Activated CD8-positive, alpha-beta T cell treated with anti-CD3 and anti-CD28 coated beads, Interleukin-2, amount 10 ng/mL, durations not matched to agents 7 days and 5 days (primary cell): Measurements from ENCODE around the gene MGAT1. TPM values are rescaled to one million over a fixed set of nuclear protein-coding genes. Genes with fewer than 3 reads are reported as not detected.
"Not testable (repeated sequence)": the region's sequence is repeated elsewhere in the genome, so short reads cannot be mapped to it uniquely, and the experiment has no call there.

Experiments used
- ATAC-seq: fragments of 150-1000 bp; cut with Tn5 transposase; one replicate; pipeline ENCODE4 v1.10.0; 2021; ENCODE audit warnings: moderate library complexity
- CTCF ChIA-PET: fragments of 350-600 bp; sonication (Branson Sonifier 250); formaldehyde crosslinking; loops from one replicate; lab custom pipeline; 2021; ENCODE audit warnings: antibody characterized with exemption; lab: Charles Lee
- POLR2A ChIA-PET: fragments of 350-600 bp; sonication (Branson Sonifier 250); formaldehyde crosslinking; loops from one replicate; lab custom pipeline; 2021; ENCODE audit warnings: antibody characterized with exemption; lab: Charles Lee
- DNase-seq: peaks from one replicate; pipeline ENCODE4 v3.0.0-alpha.2; 2020
- H3K27ac Mint-ChIP-seq: one replicate; pipeline ENCODE4 v1.8.0; 2021; ENCODE audit warnings: mild to moderate bottlenecking, mixed read lengths
- H3K27me3 Mint-ChIP-seq: one replicate; pipeline ENCODE4 v1.8.0; 2021; ENCODE audit warnings: low read depth, mixed read lengths
- H3K36me3 Mint-ChIP-seq: one replicate; pipeline ENCODE4 v1.8.0; 2021; ENCODE audit warnings: low read depth, mixed read lengths
- H3K4me1 Mint-ChIP-seq: one replicate; pipeline ENCODE4 v1.8.0; 2021; ENCODE audit warnings: low read depth, mixed read lengths
- H3K4me3 Mint-ChIP-seq: one replicate; pipeline ENCODE4 v1.8.0; 2021; ENCODE audit warnings: mild to moderate bottlenecking, mixed read lengths
- H3K9me3 Mint-ChIP-seq: one replicate; pipeline ENCODE4 v1.8.0; 2022; ENCODE audit warnings: mixed read lengths; ENCODE audit not compliant: insufficient read depth
- total RNA-seq, 2 experiments: library from RNA; stranded (reverse); gene quantifications; one replicate each; pipeline ENCODE4 v1.2.3, GENCODE V29; 2021

MGAT1 gene
- total RNA-seq, 2 experiments from 2014 or later: 154 to 161 TPM

GRCh38 chr5:180782748-180783147, 19.9 kb downstream of the MGAT1 start:
- ChIA-PET POLR2A (no interaction called here), CTCF (interaction anchor here (1.1 to 2.5 kb wide), 6 partner anchors 13 to 387 kb away, joined by 3 to 10 read pairs (median 4); partner anchors contain the start of gene MGAT1)
- H3K36me3 Mint-ChIP-seq: peaks cover 8% of the 10 kb centered on the region
- H3K27ac Mint-ChIP-seq: no peak overlapping the region
- peaks cover 17% of the 10 kb centered on the region for H3K4me1 Mint-ChIP-seq
- no peaks in the 10 kb centered on the region for H3K9me3 Mint-ChIP-seq
- no peak overlapping the region for H3K4me3 Mint-ChIP-seq
- H3K27me3 Mint-ChIP-seq: no peaks in the 10 kb centered on the region
- no peak for DNase-seq
- ATAC-seq: no peak

GRCh38 chr5:180781900-180782326, 20.7 kb downstream of the MGAT1 start:
- POLR2A ChIA-PET, ATAC-seq, H3K36me3 Mint-ChIP-seq, H3K27ac Mint-ChIP-seq, H3K4me3 Mint-ChIP-seq, H3K27me3 Mint-ChIP-seq, H3K9me3 Mint-ChIP-seq, DNase-seq: not testable (repeated sequence)
- CTCF ChIA-PET: interaction anchor here (1.4 to 2.0 kb wide), 4 partner anchors 20 to 388 kb away, joined by 3 to 6 read pairs (median 4); partner anchors contain the start of gene MGAT1
- H3K4me1 Mint-ChIP-seq: peaks cover 12% of the 10 kb centered on the region

GRCh38 chr5:180779985-180780610, 22.5 kb downstream of the MGAT1 start:
- Mint-ChIP-seq H3K27ac (no peak overlapping the region), H3K27me3 (peaks cover 3% of the 10 kb centered on the region), H3K4me1 (peaks cover 4% of the 10 kb centered on the region), H3K9me3 (no peaks in the 10 kb centered on the region), H3K4me3 (no peak overlapping the region), H3K36me3 (no peaks in the 10 kb centered on the region)
- DNase-seq (no peak), ATAC-seq (no peak)
- CTCF ChIA-PET: interaction anchor here (0.7 kb wide), 1 partner anchor 70 kb away, joined by 3 read pairs; no protein-coding TSS in a partner anchor
- POLR2A ChIA-PET: interaction anchor here (1.0 kb wide), 1 partner anchor 24 kb away, joined by 3 read pairs; no protein-coding TSS in a partner anchor

- ChIA-PET POLR2A (no interaction called here), CTCF (no interaction called here)
- Mint-ChIP-seq H3K27ac (no peak overlapping the region), H3K27me3 (peaks cover 9% of the 10 kb centered on the region), H3K9me3 (no peaks in the 10 kb centered on the region), H3K4me3 (no peak overlapping the region), H3K36me3 (no peaks in the 10 kb centered on the region), H3K4me1 (no peaks in the 10 kb centered on the region)
- DNase-seq: no peak
- no peak for ATAC-seq
Observed at GRCh38 chr5:180777475-180777874, 25.1 kb downstream of the MGAT1 start.

- H3K4me1 Mint-ChIP-seq: no peaks in the 10 kb centered on the region
- peaks cover 9% of the 10 kb centered on the region for H3K27me3 Mint-ChIP-seq
- POLR2A ChIA-PET: no interaction called here
- CTCF ChIA-PET: no interaction called here
- H3K4me3 Mint-ChIP-seq: no peak overlapping the region
- ATAC-seq: no peak
- H3K36me3 Mint-ChIP-seq: peaks cover 2% of the 10 kb centered on the region
- no peak for DNase-seq
- H3K9me3 Mint-ChIP-seq: no peaks in the 10 kb centered on the region
- no peak overlapping the region for H3K27ac Mint-ChIP-seq
Observed at GRCh38 chr5:180776376-180776775, 26.2 kb downstream of the MGAT1 start.

- Mint-ChIP-seq H3K36me3 (peaks cover 2% of the 10 kb centered on the region), H3K27ac (no peak overlapping the region), H3K27me3 (peaks cover 9% of the 10 kb centered on the region), H3K4me1 (no peaks in the 10 kb centered on the region), H3K9me3 (no peaks in the 10 kb centered on the region), H3K4me3 (no peak overlapping the region)
- ATAC-seq (no peak), DNase-seq (no peak)
- POLR2A ChIA-PET: no interaction called here
- CTCF ChIA-PET: interaction anchor here (0.6 kb wide), 1 partner anchor 82 kb away, joined by 3 read pairs; no protein-coding TSS in a partner anchor
Observed at GRCh38 chr5:180775624-180776023, 27.0 kb downstream of the MGAT1 start.

- Mint-ChIP-seq H3K36me3 (peaks cover 2% of the 10 kb centered on the region), H3K9me3 (no peaks in the 10 kb centered on the region), H3K27me3 (peaks cover 15% of the 10 kb centered on the region), H3K4me1 (no peaks in the 10 kb centered on the region), H3K4me3 (no peak overlapping the region), H3K27ac (no peak overlapping the region)
- DNase-seq (no peak), ATAC-seq (no peak)
- POLR2A ChIA-PET: no interaction called here
- CTCF ChIA-PET: interaction anchor here (2.1 kb wide), 1 partner anchor 53 kb away, joined by 6 read pairs; no protein-coding TSS in a partner anchor
Observed at GRCh38 chr5:180771839-180772238, 30.8 kb downstream of the MGAT1 start.

GRCh38 chr5:180769821-180770220, 32.8 kb downstream of the MGAT1 start:
- CTCF ChIA-PET: no interaction called here
- POLR2A ChIA-PET: no interaction called here
- ATAC-seq (no peak), DNase-seq (no peak)
- Mint-ChIP-seq H3K9me3 (no peaks in the 10 kb centered on the region), H3K4me1 (no peaks in the 10 kb centered on the region), H3K27me3 (peaks cover 24% of the 10 kb centered on the region), H3K36me3 (peaks cover 2% of the 10 kb centered on the region), H3K27ac (no peak overlapping the region), H3K4me3 (no peak overlapping the region)

GRCh38 chr5:180755601-180756000, 47.0 kb downstream of the MGAT1 start:
- Mint-ChIP-seq H3K9me3 (peaks cover 9% of the 10 kb centered on the region), H3K27me3 (peaks cover 8% of the 10 kb centered on the region), H3K36me3 (no peaks in the 10 kb centered on the region), H3K27ac (no peak overlapping the region), H3K4me1 (no peaks in the 10 kb centered on the region), H3K4me3 (no peak overlapping the region)
- POLR2A ChIA-PET: no interaction called here
- ATAC-seq (no peak), DNase-seq (no peak)
- CTCF ChIA-PET: no interaction called here

- Mint-ChIP-seq H3K27me3 (peaks cover 7% of the 10 kb centered on the region), H3K4me1 (no peaks in the 10 kb centered on the region), H3K36me3 (no peaks in the 10 kb centered on the region), H3K9me3 (no peaks in the 10 kb centered on the region), H3K27ac (no peak overlapping the region), H3K4me3 (no peak overlapping the region)
- POLR2A ChIA-PET: no interaction called here
- ATAC-seq (no peak), DNase-seq (no peak)
- CTCF ChIA-PET: no interaction called here
Observed at GRCh38 chr5:180744253-180744652, 58.4 kb downstream of the MGAT1 start.

- POLR2A ChIA-PET: no interaction called here
- no peaks in the 10 kb centered on the region for H3K36me3 Mint-ChIP-seq
- H3K27me3 Mint-ChIP-seq: peaks cover 15% of the 10 kb centered on the region
- H3K4me1 Mint-ChIP-seq: no peaks in the 10 kb centered on the region
- no peak for DNase-seq
- no peak overlapping the region for H3K4me3 Mint-ChIP-seq
- H3K27ac Mint-ChIP-seq: no peak overlapping the region
- H3K9me3 Mint-ChIP-seq: no peaks in the 10 kb centered on the region
- CTCF ChIA-PET: no interaction called here
- ATAC-seq: no peak
Observed at GRCh38 chr5:180742727-180743126, 59.9 kb downstream of the MGAT1 start.

GRCh38 chr5:180740953-180741352, 61.7 kb downstream of the MGAT1 start:
- H3K27ac Mint-ChIP-seq, ATAC-seq, POLR2A ChIA-PET, H3K4me3 Mint-ChIP-seq, H3K4me1 Mint-ChIP-seq, DNase-seq, CTCF ChIA-PET, H3K9me3 Mint-ChIP-seq, H3K36me3 Mint-ChIP-seq: not testable (repeated sequence)
- peaks cover 19% of the 10 kb centered on the region for H3K27me3 Mint-ChIP-seq
